Thoracic aorta (tissue), 2 donors: ENCODE data around the gene CMKLR1. TPM values are rescaled to one million over a fixed set of nuclear protein-coding genes. Genes with fewer than 3 reads are reported as not detected.

Experiments
- ATAC-seq: fragments of 150-250 bp; one replicate; pipeline ENCODE4 v1.8.0; 2017; ENCODE audit warnings: low read depth; ENCODE audit not compliant: insufficient number of reproducible peaks, low FRiP score
- DNase-seq: peaks from one replicate; pipeline ENCODE4 v3.0.0-alpha.2; 2020; ENCODE audit warnings: low spot score
- H3K27ac ChIP-seq, 2 donors: fragments of 200-600 bp; sonication (generic); 1 replicate in 1 of 2; 2 replicates in 1 of 2; pipeline ENCODE4 v1.5.1; 2016; ENCODE audit warnings: mild to moderate bottlenecking in 2 of 2, moderate library complexity in 2 of 2
- H3K27me3 ChIP-seq: fragments of 200-600 bp; sonication (generic); replicated peaks from 2 replicates; pipeline ENCODE4 v1.6.0; 2016; ENCODE audit warnings: mild to moderate bottlenecking; ENCODE audit not compliant: insufficient read depth
- H3K36me3 ChIP-seq: fragments of 200-600 bp; sonication (generic); one replicate; pipeline ENCODE4 v1.5.1; 2016
- H3K4me1 ChIP-seq, 2 donors: fragments of 200-600 bp; sonication (generic); 1 replicate in 1 of 2; 2 replicates in 1 of 2; pipeline versions ENCODE4 v1.5.1 to v1.6.0; 2016; ENCODE audit warnings: low read depth in 2 of 2, mild to moderate bottlenecking in 1 of 2; ENCODE audit not compliant: control insufficient read depth in 1 of 2
- H3K4me3 ChIP-seq: fragments of 200-600 bp; sonication (generic); 2 replicates; pipeline ENCODE4 v1.5.1; 2016; ENCODE audit warnings: mild to moderate bottlenecking
- H3K9me3 ChIP-seq: fragments of 200-600 bp; sonication (generic); 2 replicates; pipeline ENCODE4 v1.5.1; 2016
- total RNA-seq, 2 donors: library from RNA; depleted of rRNA; stranded (reverse); fragments of >200 nt; gene quantifications; one replicate each; pipeline versions ENCODE4 v1.1.0 to v1.2.3, GENCODE V29; 2016
- TF ChIP-seq, protein P1 (sequence below): fragments of 200-600 bp; sonication (generic); IDR thresholded peaks from one replicate; pipeline ENCODE4 v1.5.1; 2019; ENCODE audit warnings: antibody characterized with exemption

The CMKLR1 gene
- total RNA-seq, 2 donors from 2014 or later, result 56.6 to 73.8 TPM

DNA sequence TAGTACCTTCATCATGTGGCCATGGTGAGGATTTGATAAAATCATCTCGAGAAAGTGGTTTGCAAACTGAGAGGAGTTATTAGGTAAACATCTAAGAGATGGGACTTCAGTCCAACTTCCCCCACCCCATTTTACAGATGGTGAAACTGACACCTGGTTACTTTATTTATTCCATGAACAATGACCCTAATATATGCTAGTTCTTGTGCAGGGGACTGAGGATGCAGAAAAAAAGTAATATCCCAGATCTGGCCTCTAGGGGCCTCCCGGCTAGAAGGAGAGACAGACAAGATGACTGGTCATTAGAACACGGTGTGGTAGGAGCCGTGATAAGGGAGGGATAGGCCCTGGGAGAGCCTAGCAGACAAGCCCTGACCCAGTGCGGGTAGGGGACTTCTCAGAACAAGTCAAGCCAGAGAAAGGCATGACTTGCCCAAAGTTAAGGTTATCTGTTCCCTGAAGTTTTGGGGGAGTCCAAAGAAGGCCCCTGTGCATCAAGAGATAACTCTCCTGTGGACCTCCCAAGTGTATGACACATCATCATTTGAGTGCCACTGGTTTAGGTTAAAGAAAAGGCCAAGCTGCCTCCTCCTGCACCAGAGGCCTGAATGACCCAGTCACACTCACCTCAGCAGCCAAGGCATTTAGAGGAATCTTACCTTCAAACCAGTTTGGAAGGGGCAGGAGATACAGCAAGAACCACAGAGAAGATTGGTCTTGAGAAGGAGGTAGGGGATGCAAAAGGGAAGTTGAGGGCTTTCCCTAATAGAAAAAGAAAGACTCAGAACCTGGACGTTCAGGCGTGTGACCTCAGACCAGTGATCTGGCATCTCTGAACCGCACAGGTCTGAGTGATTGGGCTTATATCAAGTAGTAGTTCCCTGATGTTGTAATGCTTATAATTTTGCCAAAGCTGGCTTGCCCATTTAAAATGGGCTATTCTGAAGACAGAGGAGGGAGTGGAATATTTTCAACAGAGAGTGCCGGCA is 1.6 kb downstream of the CMKLR1 start:
- TF ChIP-seq, protein P1, sequence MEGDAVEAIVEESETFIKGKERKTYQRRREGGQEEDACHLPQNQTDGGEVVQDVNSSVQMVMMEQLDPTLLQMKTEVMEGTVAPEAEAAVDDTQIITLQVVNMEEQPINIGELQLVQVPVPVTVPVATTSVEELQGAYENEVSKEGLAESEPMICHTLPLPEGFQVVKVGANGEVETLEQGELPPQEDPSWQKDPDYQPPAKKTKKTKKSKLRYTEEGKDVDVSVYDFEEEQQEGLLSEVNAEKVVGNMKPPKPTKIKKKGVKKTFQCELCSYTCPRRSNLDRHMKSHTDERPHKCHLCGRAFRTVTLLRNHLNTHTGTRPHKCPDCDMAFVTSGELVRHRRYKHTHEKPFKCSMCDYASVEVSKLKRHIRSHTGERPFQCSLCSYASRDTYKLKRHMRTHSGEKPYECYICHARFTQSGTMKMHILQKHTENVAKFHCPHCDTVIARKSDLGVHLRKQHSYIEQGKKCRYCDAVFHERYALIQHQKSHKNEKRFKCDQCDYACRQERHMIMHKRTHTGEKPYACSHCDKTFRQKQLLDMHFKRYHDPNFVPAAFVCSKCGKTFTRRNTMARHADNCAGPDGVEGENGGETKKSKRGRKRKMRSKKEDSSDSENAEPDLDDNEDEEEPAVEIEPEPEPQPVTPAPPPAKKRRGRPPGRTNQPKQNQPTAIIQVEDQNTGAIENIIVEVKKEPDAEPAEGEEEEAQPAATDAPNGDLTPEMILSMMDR, result peak; percentile 60
- ATAC-seq, result no peak
- Histone ChIP-seq H3K4me1 (peaks cover 38 to 94% of the 10 kb centered on the region in 2 donors), H3K9me3 (no peaks in the 10 kb centered on the region), H3K4me3 (peak overlapping the region; percentile 73), H3K36me3 (no peaks in the 10 kb centered on the region), H3K27me3 (no peaks in the 10 kb centered on the region), H3K27ac (peak overlapping the region; percentile 83 to 88)
- DNase-seq, result no peak

DNA sequence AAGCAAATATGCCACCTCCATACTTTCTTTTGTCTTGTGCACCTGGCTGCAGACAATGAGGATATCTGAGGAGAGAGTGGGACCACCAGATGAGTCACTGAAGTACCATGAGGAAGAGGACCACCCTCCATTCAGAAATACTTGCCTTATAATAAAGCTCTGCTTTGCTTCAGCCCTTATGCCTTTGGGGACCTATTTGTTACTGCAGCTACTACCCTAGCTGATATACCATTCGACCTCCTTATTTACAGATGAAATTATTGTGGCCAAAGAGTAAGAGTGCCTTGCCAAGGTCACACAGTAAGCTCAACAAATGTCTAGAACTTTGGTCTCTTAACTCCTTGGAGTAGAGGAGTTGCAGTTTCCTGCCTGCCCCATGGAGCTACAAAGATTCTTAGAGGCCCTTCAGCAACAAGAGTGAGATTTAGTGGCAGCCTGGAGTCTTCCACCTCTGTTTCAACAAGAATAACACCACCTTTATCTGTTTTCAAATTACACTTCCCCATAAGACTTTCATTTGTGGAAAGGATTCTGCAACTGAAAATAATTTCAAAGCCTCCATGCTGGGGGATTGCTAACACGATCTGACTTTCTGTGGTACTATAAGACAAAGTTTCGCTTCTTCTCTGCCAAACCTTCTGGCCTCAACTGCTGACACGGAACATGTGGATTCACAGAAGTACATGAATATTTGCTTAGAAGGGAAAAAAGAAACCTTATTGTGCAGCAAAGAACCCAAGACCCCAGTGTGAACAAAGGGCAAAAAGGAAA is 3.6 kb downstream of the CMKLR1 start:
- H3K4me1 ChIP-seq, result peaks cover 36 to 82% of the 10 kb centered on the region in 2 donors
- DNase-seq (no peak), ATAC-seq (no peak)
- peak overlapping the region; percentile 1 for H3K4me3 ChIP-seq
- H3K27me3 ChIP-seq, result no peaks in the 10 kb centered on the region
- no peaks in the 10 kb centered on the region for H3K36me3 ChIP-seq
- TF ChIP-seq, protein P1, result no peak
- H3K27ac ChIP-seq, result peak overlapping the region in 1 of 2 donors; percentile 88
- no peaks in the 10 kb centered on the region for H3K9me3 ChIP-seq

DNA sequence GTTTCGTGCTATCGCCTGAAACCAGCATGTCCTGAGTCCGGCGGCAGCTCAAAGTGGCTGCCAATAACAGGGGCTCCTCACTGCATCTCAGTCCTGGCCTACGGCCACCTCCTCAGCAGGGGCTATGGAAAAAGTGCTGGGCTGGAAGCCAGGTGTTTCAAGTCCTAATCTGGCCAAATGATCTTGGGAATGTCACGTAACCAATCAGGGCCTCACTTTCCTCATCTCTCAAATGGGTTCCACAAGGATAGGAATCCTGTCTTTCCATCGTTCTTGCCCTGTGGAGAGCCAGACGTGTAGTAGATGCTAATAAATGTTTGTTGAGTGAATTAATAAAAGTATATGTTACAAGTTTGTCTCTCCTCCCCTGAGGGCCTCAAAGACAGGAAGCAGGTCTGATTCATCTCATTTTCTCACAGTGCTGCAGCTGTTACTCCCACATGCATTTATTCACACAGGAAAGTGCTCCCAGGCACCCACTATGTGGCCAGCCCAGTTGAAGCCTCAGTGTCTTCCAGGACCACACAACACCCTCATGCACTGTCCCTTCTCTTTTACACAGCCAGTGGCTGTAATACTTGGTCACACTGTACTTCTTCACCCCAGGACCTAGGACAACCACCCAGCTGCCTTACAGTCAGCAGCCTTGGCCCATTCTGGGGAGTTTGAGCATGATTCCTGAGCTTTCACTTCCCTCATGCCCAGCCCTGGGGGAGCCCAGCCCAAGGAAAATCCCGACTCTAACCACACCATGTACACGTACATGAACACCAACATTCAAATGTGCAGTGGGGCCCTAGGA is 5.0 kb downstream of the CMKLR1 start:
- TF ChIP-seq, protein P1, result no peak
- DNase-seq (no peak), ATAC-seq (no peak)
- Histone ChIP-seq H3K4me3 (no peak overlapping the region), H3K27ac (peak overlapping the region in 1 of 2 donors; percentile 88), H3K27me3 (no peaks in the 10 kb centered on the region), H3K9me3 (no peaks in the 10 kb centered on the region), H3K36me3 (peaks cover 4% of the 10 kb centered on the region), H3K4me1 (peaks cover 25 to 68% of the 10 kb centered on the region in 2 donors)

DNA sequence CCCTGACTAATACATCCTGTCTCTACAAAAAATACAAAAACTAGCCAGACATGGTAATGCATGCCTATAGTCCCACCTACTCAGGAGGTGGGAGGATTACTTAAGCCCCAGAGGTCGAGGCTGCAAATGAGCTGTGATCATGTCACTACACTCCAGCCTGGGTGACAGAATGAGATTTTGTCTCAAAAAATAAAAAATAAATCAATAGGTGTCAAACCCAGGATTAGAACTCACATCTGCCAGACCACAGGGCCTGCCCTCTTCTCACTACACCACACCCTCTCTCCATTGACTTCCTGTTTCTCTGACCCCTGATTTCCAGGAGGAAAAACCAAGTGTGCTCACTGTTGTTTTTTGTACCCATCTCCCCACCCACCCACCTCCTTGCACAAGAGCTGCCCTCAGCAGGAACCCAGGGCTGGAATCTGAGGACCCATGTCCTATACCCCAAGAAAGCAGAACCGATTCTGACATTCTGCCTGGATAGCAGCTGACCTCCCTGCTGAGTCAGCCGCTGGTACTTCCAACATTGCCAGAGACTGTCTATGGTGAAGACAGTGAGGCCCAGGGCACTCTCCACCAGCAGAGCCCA is 6.2 kb downstream of the CMKLR1 start:
- Histone ChIP-seq H3K9me3 (no peaks in the 10 kb centered on the region), H3K27me3 (no peaks in the 10 kb centered on the region), H3K36me3 (peaks cover 4% of the 10 kb centered on the region), H3K4me1 (peaks cover 31 to 71% of the 10 kb centered on the region in 2 donors), H3K27ac (peak overlapping the region in 1 of 2 donors; percentile 88), H3K4me3 (no peak overlapping the region)
- DNase-seq (peak; percentile 36), ATAC-seq (peak; percentile 59)
- TF ChIP-seq, protein P1, result no peak
